K562 (cell line): ENCODE results near the gene ERG28. TPM values are rescaled to one million over a fixed set of nuclear protein-coding genes. Genes with fewer than 3 reads are reported as not detected.

ENCODE experiments used
- ATAC-seq: fragments of 200-7000 bp; cut with Tn5 transposase; 3 replicates; pipeline ENCODE4 v1.9.1; 2020; ENCODE audit warnings: moderate library complexity
- BruUV-seq: library from RNA; stranded (reverse); fragments of 400-500 nt; replicated peaks from 2 replicates; lab custom pipeline; 2021; lab: Mats Ljungman, UMichigan
- CTCF ChIA-PET: fragments of 300-600 bp; formaldehyde crosslinking; extraction: SDS; loops from one replicate; lab custom pipeline; 2021; ENCODE audit warnings: low intra/inter-chr PET ratio; lab: Yijun Ruan, JAX
- POLR2A ChIA-PET: fragments of 300-600, 350-650 bp; sonication (Branson Sonifier 250); formaldehyde crosslinking; extraction: SDS; loops from one replicate; lab custom pipeline; 2021; ENCODE audit warnings: antibody characterized with exemption, inconsistent platforms; lab: Yijun Ruan, JAX
- DNase-seq, 4 experiments: peaks; one replicate each; pipeline versions ENCODE4 v3.0.0 to v3.0.0-alpha.2; 2011 to 2018; ENCODE audit warnings: low spot score in 3 of 4, mixed read lengths in 3 of 4; ENCODE audit errors: extremely low read depth in 1 of 4
- FAIRE-seq: peaks from 2 replicates; lab custom pipeline; 2011; peaks lifted over from hg19 to GRCh38; lab: Jason Lieb, UNC
- H2AFZ ChIP-seq: 2 replicates; pipeline ENCODE4 v1.6.0; 2011; ENCODE audit warnings: low read depth, low read length, control low read depth, inconsistent platforms
- H3K27ac ChIP-seq: fragments of 200-600 bp; 3 replicates; pipeline ENCODE4 v1.8.0; 2011; ENCODE audit warnings: low read depth, mild to moderate bottlenecking, control low read depth, inconsistent platforms, low read length, moderate library complexity, mixed read lengths; ENCODE audit errors: extremely low read depth
- H3K27me3 ChIP-seq, 2 experiments: fragments of 300-600 bp in 1 of 2; 2 replicates in 1 of 2; 3 replicates in 1 of 2; pipeline versions ENCODE4 v1.6.0 to v1.8.0; 2011; ENCODE audit warnings: inconsistent platforms in 2 of 2, low read length in 2 of 2, mild to moderate bottlenecking in 1 of 2, mixed read lengths in 1 of 2, moderate library complexity in 1 of 2; ENCODE audit not compliant: control insufficient read depth in 2 of 2, insufficient read depth in 2 of 2
- H3K36me3 ChIP-seq: fragments of 300-600 bp; 3 replicates; pipeline ENCODE4 v1.8.0; 2011; ENCODE audit warnings: mild to moderate bottlenecking, low read length, inconsistent platforms; ENCODE audit not compliant: control insufficient read depth, insufficient read depth
- H3K4me1 ChIP-seq, 2 experiments: fragments of 200-600 bp in 1 of 2; replicated peaks in 1 of 2; 2 replicates in 1 of 2; 3 replicates in 1 of 2; pipeline versions ENCODE4 v1.5.1 to v1.8.0; 2011; ENCODE audit warnings: inconsistent platforms in 2 of 2, low read length in 2 of 2, mild to moderate bottlenecking in 1 of 2, mixed read lengths in 1 of 2, moderate library complexity in 1 of 2; ENCODE audit not compliant: control insufficient read depth in 2 of 2, insufficient read depth in 2 of 2
- H3K4me2 ChIP-seq: 2 replicates; pipeline ENCODE4 v1.6.1; 2011; ENCODE audit warnings: low read length, control low read depth, inconsistent platforms, mixed read lengths; ENCODE audit not compliant: insufficient read depth
- H3K4me3 ChIP-seq: fragments of 200-600 bp; sonication (generic), shearing (Covaris generic); 2 replicates; pipeline ENCODE4 v1.5.1; 2016; ENCODE audit warnings: control low read depth, inconsistent platforms
- H3K79me2 ChIP-seq: fragments of 200-600 bp; 3 replicates; pipeline ENCODE4 v1.8.0; 2011; ENCODE audit warnings: low read length, inconsistent platforms; ENCODE audit not compliant: control insufficient read depth, insufficient read depth
- H3K9ac ChIP-seq, 2 experiments: 2 replicates each; pipeline versions ENCODE4 v1.6.0 to v1.6.1; 2011; ENCODE audit warnings: low read depth in 2 of 2, low read length in 2 of 2, control low read depth in 1 of 2, inconsistent platforms in 1 of 2, mild to moderate bottlenecking in 1 of 2, mixed read lengths in 1 of 2; ENCODE audit not compliant: insufficient read depth in 1 of 2
- H3K9me1 ChIP-seq: one replicate; pipeline ENCODE4 v1.6.0; 2011; ENCODE audit warnings: inconsistent platforms, mild to moderate bottlenecking, low read length, moderate library complexity; ENCODE audit not compliant: control insufficient read depth, insufficient read depth
- H3K9me3 ChIP-seq: replicated peaks from 2 replicates; pipeline ENCODE4 v1.5.1; 2011; ENCODE audit warnings: low read depth, low read length, inconsistent platforms; ENCODE audit not compliant: control insufficient read depth, insufficient read depth
- H4K20me1 ChIP-seq: replicated peaks from 2 replicates; pipeline ENCODE4 v1.6.1; 2011; ENCODE audit warnings: low read length, inconsistent platforms, mixed read lengths; ENCODE audit not compliant: control insufficient read depth, insufficient read depth
- ATF7 ChIP-seq: fragments of 450-650 bp; IDR thresholded peaks from 2 replicates; pipeline ENCODE4 v1.7.1; 2014; ENCODE audit warnings: mild to moderate bottlenecking, moderate library complexity
- CHD2 ChIP-seq: IDR thresholded peaks from 2 replicates; pipeline ENCODE4 v1.6.1; 2011; ENCODE audit warnings: low read depth, low read length
- CREB5 ChIP-seq: fragments of 250-450 bp; sonication (Bioruptor Pico); IDR thresholded peaks from 2 replicates; pipeline ENCODE4 v1.5.0; 2020; ENCODE audit warnings: mild to moderate bottlenecking
- L3MBTL2 ChIP-seq: fragments of 450-650 bp; IDR thresholded peaks from 2 replicates; pipeline ENCODE4 v1.6.1; 2016; ENCODE audit warnings: mild to moderate bottlenecking, moderate library complexity
- PREB ChIP-seq: sonication (generic); formaldehyde crosslinking; IDR thresholded peaks from 2 replicates; pipeline ENCODE4 v1.8.1; 2023; ENCODE audit warnings: mild to moderate bottlenecking, missing genetic modification reagents
- RNF2 ChIP-seq: sonication (generic); IDR thresholded peaks from 2 replicates; pipeline ENCODE4 v1.6.1; 2016
- RREB1 ChIP-seq: fragments of 250-450 bp; sonication (Bioruptor Pico); IDR thresholded peaks from 2 replicates; pipeline ENCODE4 v1.4.0; 2020
- TEAD1 ChIP-seq, 2 experiments: fragments of 450-650 bp in 1 of 2; sonication (generic) in 1 of 2; formaldehyde crosslinking; IDR thresholded peaks; 2 replicates each; pipeline versions ENCODE4 v1.4.0 to v1.8.0; 2020 to 2022; ENCODE audit warnings: mild to moderate bottlenecking in 2 of 2, missing genetic modification reagents in 1 of 2
- WHSC1 ChIP-seq: IDR thresholded peaks from one replicate; pipeline ENCODE4 v1.6.1; 2012; ENCODE audit warnings: low read length, control low read depth, inconsistent platforms
- ZBTB5 ChIP-seq: fragments of 450-650 bp; IDR thresholded peaks from 2 replicates; pipeline ENCODE4 v1.6.1; 2017; ENCODE audit warnings: antibody characterized with exemption
- ZC3H11A ChIP-seq: IDR thresholded peaks from 2 replicates; pipeline ENCODE4 v1.6.1; 2012; ENCODE audit warnings: low read depth, low read length, improper control_type of control experiment
- ZNF197 ChIP-seq: fragments of 200-800 bp; sonication (Bioruptor generic); IDR thresholded peaks from 2 replicates; pipeline ENCODE4 v1.6.1; 2016; ENCODE audit warnings: low read depth, missing genetic modification characterization, missing compliant biosample characterization
- ZSCAN32 ChIP-seq: fragments of 450-650 bp; formaldehyde crosslinking; IDR thresholded peaks from 2 replicates; pipeline ENCODE4 v1.4.0; 2020; ENCODE audit warnings: mild to moderate bottlenecking, moderate library complexity
- WGBS: fragments of 100-300 bp; shearing (Covaris generic); methylation state at CpG from one replicate; pipeline ENCODE4 v1.1.6; 2016; ENCODE audit warnings: low coverage, mixed read lengths; ENCODE audit not compliant: insufficient coverage; ENCODE audit errors: missing lambda C conversion rate; 5-methylcytosine and 5-hydroxymethylcytosine counted together
- in situ Hi-C: fragments of 300-500 bp; cut with MboI; formaldehyde crosslinking; loops from 4 replicates; pipeline ENCODE4 v1.15.0; 2018; ENCODE audit warnings: inconsistent platforms, mixed read lengths
- intact Hi-C: fragments of 100-400 bp; cut with micrococcal nuclease; formaldehyde crosslinking; loops from 2 replicates; pipeline ENCODE4 v1.14.2; 2022
- polyA plus RNA-seq, 8 experiments: library from polyadenylated mRNA; depleted of rRNA in 4 of 8; stranded (reverse) in 5 of 8; unstranded in 3 of 8; fragments of >200 nt; fragmentation: Nextera tagmentation in 2 of 8; fragmentation: Illumina TruSeq in 1 of 8; extraction: Ambion mirVana in 2 of 8; extraction: Trizol in 1 of 8; gene quantifications; 2 replicates each; pipeline versions ENCODE4 v1.2.1 to v1.2.3, GENCODE V29; 2011 to 2014; ENCODE audit warnings: inconsistent platforms in 1 of 8, missing spikeins in 1 of 8
- total RNA-seq, 7 experiments: library from RNA; depleted of rRNA in 6 of 7; stranded (reverse); fragments of >200 nt in 6 of 7; fragmentation: Illumina TruSeq in 2 of 7; extraction: Trizol in 2 of 7; gene quantifications; 2 replicates each; pipeline versions ENCODE4 v1.2.1 to v1.2.3, GENCODE V29; 2011 to 2021; ENCODE audit warnings: low replicate concordance in 1 of 7

ERG28 gene
- total and polyA plus RNA-seq, 9 of the 15 experiments (the other 6 are each of a cell fraction or from before 2014, with no cell fraction given) = 3.1 to 34.2 (median 14.2) TPM

- Histone ChIP-seq H3K4me1 (no peaks in the 10 kb centered on the region), H3K4me3 (no peak overlapping the region), H3K9me1 (no peaks in the 10 kb centered on the region), H3K79me2 (no peaks in the 10 kb centered on the region), H3K9ac (no peak overlapping the region), H3K9me3 (no peaks in the 10 kb centered on the region), H3K27ac (no peak overlapping the region), H2AFZ (no peak overlapping the region), H3K4me2 (no peak overlapping the region), H4K20me1 (no peaks in the 10 kb centered on the region), H3K36me3 (no peaks in the 10 kb centered on the region), H3K27me3 (peaks cover 10 to 39% of the 10 kb centered on the region in 2 experiments; a peak in 4 of 5 replicates)
- DNase-seq (no peak), FAIRE-seq (no peak), ATAC-seq (no peak)
- 0% methylated on average over 5 of the region's 5 CpGs for WGBS
- TF ChIP-seq ZNF197 (CRISPR knock-in tag) (no peak), WHSC1 (no peak), PREB (CRISPR knock-in tag) (no peak), CHD2 (no peak), TEAD1 (CRISPR knock-in tag; IDR thresholded peaks at IDR 0.05) (no peak), ATF7 (no peak), CREB5 (CRISPR knock-in tag) (no peak), RREB1 (no peak), ZC3H11A (no peak), ZSCAN32 (CRISPR knock-in tag) (no peak), RNF2 (no peak), L3MBTL2 (no peak), ZBTB5 (no peak)
- BruUV-seq = no TSS peak
- intact Hi-C loops = no loop called here
- CTCF ChIA-PET = no interaction called here
- in situ Hi-C loops = no loop called here
- POLR2A ChIA-PET = no interaction called here
These were observed 25.8 kb downstream of the ERG28 start for GRCh38 chr14:75634848-75635247.
